Activated naive CD4-positive, alpha-beta T cell treated with anti-CD3 and anti-CD28 coated beads, Interleukin-2, amount 50 U/mL, for 24 hours (primary cell): Measurements from ENCODE around the gene MAN2A1.

Source experiments
- H3K27ac Mint-ChIP-seq: one replicate; pipeline ENCODE4 v1.8.0; 2021; ENCODE audit warnings: mild to moderate bottlenecking, mixed read lengths
- H3K27me3 Mint-ChIP-seq: one replicate; pipeline ENCODE4 v1.8.0; 2021; ENCODE audit warnings: mixed read lengths
- H3K36me3 Mint-ChIP-seq: one replicate; pipeline ENCODE4 v1.8.0; 2021; ENCODE audit warnings: mixed read lengths
- H3K4me1 Mint-ChIP-seq: one replicate; pipeline ENCODE4 v1.8.0; 2021; ENCODE audit warnings: mixed read lengths
- H3K4me3 Mint-ChIP-seq: one replicate; pipeline ENCODE4 v1.8.0; 2021; ENCODE audit warnings: mild to moderate bottlenecking, mixed read lengths
- H3K9me3 Mint-ChIP-seq: one replicate; pipeline ENCODE4 v1.8.0; 2021; ENCODE audit warnings: mixed read lengths

The MAN2A1 gene

DNA sequence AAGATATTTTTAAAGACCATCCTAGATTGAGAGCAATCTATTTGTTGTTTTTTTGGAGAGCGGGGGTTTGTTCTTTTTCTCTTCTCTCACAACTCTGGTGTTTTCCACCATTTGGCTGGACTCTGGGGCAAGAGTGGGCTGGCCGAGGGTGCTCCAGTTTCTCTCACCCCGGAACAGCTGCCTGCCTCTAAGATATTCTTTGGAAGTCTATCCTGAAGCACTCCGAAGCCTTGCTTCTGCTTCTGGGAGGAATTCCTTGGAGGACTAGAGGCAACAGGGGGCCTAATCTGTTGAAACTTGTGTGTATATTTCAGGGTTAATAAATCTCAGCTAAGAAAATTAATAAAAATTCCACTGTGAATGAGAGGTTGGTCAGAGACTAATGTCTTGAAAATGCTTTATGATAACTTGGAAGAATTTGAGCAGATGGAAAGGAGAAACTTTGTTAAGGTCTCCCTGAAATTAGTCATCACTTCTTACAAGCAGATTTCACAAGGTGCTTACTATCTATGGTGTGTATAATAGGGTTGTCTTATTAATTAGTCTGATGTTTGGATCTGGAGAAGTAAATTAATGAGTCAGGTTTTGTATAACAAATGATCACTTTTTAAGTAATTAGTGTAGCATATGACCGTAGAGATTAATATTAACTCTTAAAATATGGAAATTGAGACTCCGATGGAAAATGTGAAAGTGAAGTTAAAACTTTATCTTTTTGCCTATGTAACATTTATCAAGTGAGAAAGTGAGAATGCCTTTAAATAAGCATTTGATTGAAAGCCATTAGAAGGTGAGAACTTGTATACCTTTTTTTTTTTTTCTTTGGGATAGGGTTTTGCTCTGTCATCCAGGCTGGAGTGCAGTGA is 4.0 kb downstream of the MAN2A1 start:
- Mint-ChIP-seq H3K36me3 (peaks cover 12% of the 10 kb centered on the region), H3K4me1 (peaks cover 77% of the 10 kb centered on the region), H3K4me3 (peak overlapping the region; percentile 91), H3K9me3 (no peaks in the 10 kb centered on the region), H3K27me3 (no peaks in the 10 kb centered on the region), H3K27ac (peak overlapping the region; percentile 47)

DNA sequence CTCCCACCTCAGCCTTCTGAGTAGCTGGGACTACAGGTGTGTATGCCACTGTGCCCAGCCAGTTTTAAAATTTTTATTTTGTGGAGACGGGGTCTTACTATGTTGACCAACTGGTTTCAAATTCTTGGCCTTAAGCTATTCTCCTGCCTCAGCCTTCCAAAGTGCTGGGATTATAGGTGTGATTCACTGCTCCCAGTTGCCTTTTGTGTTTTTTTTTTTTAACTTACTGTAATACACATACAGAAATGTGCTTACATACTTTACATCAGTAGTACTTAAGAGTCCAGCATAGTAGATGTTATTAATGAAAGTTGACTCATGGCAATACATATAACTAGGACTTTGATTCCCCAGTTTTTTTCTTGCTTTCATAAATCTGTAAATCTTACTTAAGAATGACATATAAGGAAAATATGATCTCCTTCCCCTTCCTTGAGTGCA is 4.7 kb downstream of the MAN2A1 start:
- Mint-ChIP-seq H3K27me3 (no peaks in the 10 kb centered on the region), H3K27ac (peak overlapping the region; percentile 64), H3K4me1 (peaks cover 84% of the 10 kb centered on the region), H3K36me3 (peaks cover 16% of the 10 kb centered on the region), H3K9me3 (no peaks in the 10 kb centered on the region), H3K4me3 (peak overlapping the region; percentile 91)

GRCh38 chr5:109695005-109695926 is 5.5 kb downstream of the MAN2A1 start:
- Mint-ChIP-seq H3K27ac (peak overlapping the region; percentile 64), H3K9me3 (no peaks in the 10 kb centered on the region), H3K36me3 (peaks cover 20% of the 10 kb centered on the region), H3K4me3 (peak overlapping the region; percentile 91), H3K4me1 (peaks cover 92% of the 10 kb centered on the region), H3K27me3 (no peaks in the 10 kb centered on the region)

DNA sequence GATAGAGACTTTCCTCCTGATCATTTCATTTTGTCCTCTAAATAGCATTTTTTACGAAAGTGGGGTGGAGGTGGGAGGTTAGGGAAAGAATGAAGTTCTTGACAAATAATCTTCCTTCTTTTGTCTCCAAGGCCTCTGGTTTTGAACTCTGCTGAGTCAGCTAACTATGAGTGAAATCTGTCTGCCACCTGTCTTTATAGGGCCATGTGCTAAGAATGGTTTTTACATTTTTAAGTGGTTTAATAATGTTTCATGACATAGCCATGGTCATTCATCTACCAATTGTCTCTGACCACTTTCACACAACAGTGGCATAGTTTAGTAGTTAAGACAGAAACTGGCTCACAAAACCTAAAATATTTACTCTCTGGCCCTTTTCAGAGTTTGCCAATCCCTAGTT is 7.6 kb downstream of the MAN2A1 start:
- Mint-ChIP-seq H3K9me3 (no peaks in the 10 kb centered on the region), H3K36me3 (peaks cover 18% of the 10 kb centered on the region), H3K4me3 (no peak overlapping the region), H3K27ac (no peak overlapping the region), H3K4me1 (peaks cover 100% of the 10 kb centered on the region), H3K27me3 (no peaks in the 10 kb centered on the region)

- peaks cover 94% of the 10 kb centered on the region for H3K4me1 Mint-ChIP-seq
- no peak overlapping the region for H3K4me3 Mint-ChIP-seq
- H3K27me3 Mint-ChIP-seq = no peaks in the 10 kb centered on the region
- H3K36me3 Mint-ChIP-seq = peaks cover 15% of the 10 kb centered on the region
- H3K9me3 Mint-ChIP-seq = no peaks in the 10 kb centered on the region
- H3K27ac Mint-ChIP-seq = no peak overlapping the region
These were observed 10.9 kb downstream of the MAN2A1 start for GRCh38 chr5:109700516-109701153.

GRCh38 chr5:109701252-109701651 is 11.5 kb downstream of the MAN2A1 start:
- H3K27ac Mint-ChIP-seq = peak overlapping the region; percentile 30
- H3K27me3 Mint-ChIP-seq = no peaks in the 10 kb centered on the region
- H3K4me1 Mint-ChIP-seq = peaks cover 94% of the 10 kb centered on the region
- peaks cover 14% of the 10 kb centered on the region for H3K36me3 Mint-ChIP-seq
- no peaks in the 10 kb centered on the region for H3K9me3 Mint-ChIP-seq
- no peak overlapping the region for H3K4me3 Mint-ChIP-seq

DNA sequence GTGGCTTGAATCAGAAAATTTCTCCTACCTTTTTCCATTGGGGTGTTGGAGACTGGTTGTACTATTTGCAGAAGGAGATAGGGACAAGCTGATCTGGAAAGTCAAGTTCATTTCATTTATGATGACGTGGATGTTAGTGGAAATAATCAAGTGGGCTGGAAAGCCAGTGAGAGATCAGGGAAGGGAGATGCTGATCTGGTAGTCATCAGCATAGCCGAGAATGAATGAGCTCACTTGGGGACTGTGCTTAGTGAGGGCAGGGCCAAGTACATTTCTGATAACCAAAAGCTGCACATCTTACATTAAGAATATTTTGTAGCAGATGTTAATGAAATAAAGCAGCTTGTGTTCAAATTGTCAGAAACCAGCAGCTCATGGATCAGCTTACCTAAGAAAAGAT is 12.1 kb downstream of the MAN2A1 start:
- Mint-ChIP-seq H3K36me3 (peaks cover 12% of the 10 kb centered on the region), H3K4me1 (peaks cover 94% of the 10 kb centered on the region), H3K27me3 (no peaks in the 10 kb centered on the region), H3K4me3 (peak overlapping the region; percentile 45), H3K9me3 (no peaks in the 10 kb centered on the region), H3K27ac (peak overlapping the region; percentile 30)

DNA sequence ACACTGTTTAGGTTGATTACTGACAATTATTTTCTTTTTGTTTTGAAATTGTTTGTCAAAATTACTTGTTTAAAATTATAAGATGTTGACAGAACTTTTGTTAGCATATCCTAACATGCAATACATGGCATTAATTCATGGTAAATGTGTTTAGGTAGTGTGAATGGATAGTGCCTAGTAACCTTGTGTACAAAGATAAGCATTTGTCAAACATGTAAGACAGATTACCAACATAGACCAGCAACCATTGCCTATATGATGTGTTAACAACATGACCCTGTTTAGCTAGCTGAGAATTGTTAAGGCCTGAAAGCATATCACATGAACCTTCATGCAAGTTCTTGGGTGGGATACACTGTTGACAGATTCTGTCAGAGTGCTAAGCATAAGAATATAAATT is 13.4 kb downstream of the MAN2A1 start:
- Mint-ChIP-seq H3K9me3 (no peaks in the 10 kb centered on the region), H3K4me3 (no peak overlapping the region), H3K36me3 (peaks cover 19% of the 10 kb centered on the region), H3K27ac (no peak overlapping the region), H3K4me1 (peaks cover 94% of the 10 kb centered on the region), H3K27me3 (no peaks in the 10 kb centered on the region)

GRCh38 chr5:109703829-109704228 is 14.1 kb downstream of the MAN2A1 start:
- Mint-ChIP-seq H3K9me3 (no peaks in the 10 kb centered on the region), H3K27me3 (no peaks in the 10 kb centered on the region), H3K4me1 (peaks cover 94% of the 10 kb centered on the region), H3K4me3 (no peak overlapping the region), H3K27ac (no peak overlapping the region), H3K36me3 (peaks cover 18% of the 10 kb centered on the region)

DNA sequence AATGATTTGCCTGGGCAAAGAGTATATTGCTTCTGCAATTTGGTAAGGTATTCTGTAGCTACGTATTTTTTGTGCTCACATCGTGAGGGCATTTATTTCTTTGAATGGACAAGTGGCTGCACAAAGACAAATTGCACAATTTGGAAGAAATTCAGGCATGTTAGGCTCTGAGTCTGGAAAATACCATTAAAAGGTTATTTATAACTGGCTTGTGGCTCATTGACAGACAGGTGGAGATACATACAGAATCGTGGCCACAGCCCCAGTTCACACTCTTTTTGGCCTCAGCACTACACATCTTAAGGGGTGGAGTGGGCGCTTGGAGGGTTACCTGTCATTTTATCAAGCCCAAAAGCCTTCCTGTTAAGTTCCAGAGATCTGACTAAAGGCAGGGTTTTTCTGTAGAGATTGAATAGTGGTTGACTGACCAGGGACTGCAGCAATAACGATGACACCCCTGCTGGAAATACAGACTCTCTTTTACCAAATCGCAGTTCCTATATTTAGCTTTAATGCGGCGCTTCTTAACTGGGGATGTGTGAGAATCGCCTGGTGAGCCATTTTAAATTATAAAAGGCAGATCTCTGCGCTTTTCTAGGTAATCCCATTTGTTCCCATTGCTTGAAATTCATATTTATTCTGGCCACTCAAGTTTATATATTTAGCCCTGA is 14.7 kb downstream of the MAN2A1 start:
- no peak overlapping the region for H3K4me3 Mint-ChIP-seq
- H3K27ac Mint-ChIP-seq = no peak overlapping the region
- H3K4me1 Mint-ChIP-seq = peaks cover 94% of the 10 kb centered on the region
- H3K9me3 Mint-ChIP-seq = no peaks in the 10 kb centered on the region
- H3K36me3 Mint-ChIP-seq = peaks cover 15% of the 10 kb centered on the region
- H3K27me3 Mint-ChIP-seq = no peaks in the 10 kb centered on the region

- H3K27ac Mint-ChIP-seq = no peak overlapping the region
- no peaks in the 10 kb centered on the region for H3K9me3 Mint-ChIP-seq
- no peak overlapping the region for H3K4me3 Mint-ChIP-seq
- no peaks in the 10 kb centered on the region for H3K27me3 Mint-ChIP-seq
- H3K4me1 Mint-ChIP-seq = peaks cover 91% of the 10 kb centered on the region
- peaks cover 13% of the 10 kb centered on the region for H3K36me3 Mint-ChIP-seq
These were observed 15.9 kb downstream of the MAN2A1 start for GRCh38 chr5:109705596-109705995.

DNA sequence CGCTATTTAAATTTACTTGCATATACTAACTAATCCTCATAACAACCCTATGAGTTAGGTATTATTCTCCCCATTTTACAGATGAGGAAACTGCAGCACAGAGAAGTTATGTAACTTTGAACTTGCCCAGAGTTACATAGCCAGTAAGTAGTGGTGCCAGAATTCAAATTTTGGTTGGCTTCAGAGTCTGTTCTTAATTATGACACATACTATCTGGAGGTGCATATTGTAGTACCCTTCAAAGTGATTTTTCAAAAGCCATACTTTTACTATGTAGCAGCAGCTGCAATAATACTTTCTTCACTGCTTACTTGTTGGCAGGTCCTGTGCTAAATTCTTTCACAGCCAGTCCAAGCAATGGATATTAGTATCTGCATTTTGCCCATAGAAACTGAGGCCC is 16.4 kb downstream of the MAN2A1 start:
- H3K27me3 Mint-ChIP-seq = no peaks in the 10 kb centered on the region
- H3K27ac Mint-ChIP-seq = no peak overlapping the region
- peaks cover 13% of the 10 kb centered on the region for H3K36me3 Mint-ChIP-seq
- H3K9me3 Mint-ChIP-seq = no peaks in the 10 kb centered on the region
- peaks cover 90% of the 10 kb centered on the region for H3K4me1 Mint-ChIP-seq
- no peak overlapping the region for H3K4me3 Mint-ChIP-seq

- H3K9me3 Mint-ChIP-seq = no peaks in the 10 kb centered on the region
- H3K4me3 Mint-ChIP-seq = peak overlapping the region; percentile 38
- no peak overlapping the region for H3K27ac Mint-ChIP-seq
- H3K27me3 Mint-ChIP-seq = no peaks in the 10 kb centered on the region
- peaks cover 90% of the 10 kb centered on the region for H3K4me1 Mint-ChIP-seq
- peaks cover 14% of the 10 kb centered on the region for H3K36me3 Mint-ChIP-seq
These were observed 17.8 kb downstream of the MAN2A1 start for GRCh38 chr5:109707531-109707930.

DNA sequence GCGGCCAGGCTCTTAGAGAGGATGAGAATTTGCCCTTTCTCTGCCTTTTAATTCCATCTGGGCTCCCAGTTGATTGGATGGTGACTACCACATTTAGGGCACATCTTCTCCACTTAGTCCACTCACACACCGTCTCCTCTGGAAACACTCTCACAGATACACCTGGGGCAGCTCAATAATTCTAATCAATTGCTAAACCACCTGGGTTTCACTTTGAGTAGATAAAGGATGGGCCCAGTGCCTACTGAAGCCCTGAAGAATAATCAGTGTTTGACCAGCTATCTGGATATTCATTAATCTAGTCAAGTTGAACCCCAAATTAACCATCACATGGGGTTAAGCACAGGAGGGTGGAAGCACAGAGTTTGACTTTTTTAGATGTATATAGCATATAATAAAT is 19.1 kb downstream of the MAN2A1 start:
- Mint-ChIP-seq H3K9me3 (no peaks in the 10 kb centered on the region), H3K27me3 (no peaks in the 10 kb centered on the region), H3K4me1 (peaks cover 89% of the 10 kb centered on the region), H3K36me3 (peaks cover 17% of the 10 kb centered on the region), H3K4me3 (no peak overlapping the region), H3K27ac (no peak overlapping the region)

GRCh38 chr5:109709225-109709624 is 19.5 kb downstream of the MAN2A1 start:
- no peaks in the 10 kb centered on the region for H3K9me3 Mint-ChIP-seq
- H3K4me3 Mint-ChIP-seq = no peak overlapping the region
- no peaks in the 10 kb centered on the region for H3K27me3 Mint-ChIP-seq
- H3K4me1 Mint-ChIP-seq = peaks cover 87% of the 10 kb centered on the region
- H3K27ac Mint-ChIP-seq = peak overlapping the region; percentile 20
- peaks cover 17% of the 10 kb centered on the region for H3K36me3 Mint-ChIP-seq
